GM23338 (cell line): Measurements from ENCODE around the gene SDC1. TPM values are rescaled to one million over a fixed set of nuclear protein-coding genes. Genes with fewer than 3 reads are reported as not detected.

Experiments
- ATAC-seq: fragments of 200-7000 bp; cut with Tn5 transposase; 3 replicates; pipeline ENCODE4 v1.9.1; 2020
- DNase-seq: peaks from one replicate; pipeline ENCODE4 v3.0.0-alpha.2; 2015; ENCODE audit warnings: low spot score
- H2AFZ ChIP-seq: fragments of 200-600 bp; sonication (generic); 2 replicates; pipeline ENCODE4 v1.8.0; 2016; ENCODE audit warnings: antibody characterized with exemption, mild to moderate bottlenecking, moderate library complexity
- H3F3A ChIP-seq: fragments of 200-600 bp; sonication (generic); replicated peaks from 2 replicates; pipeline ENCODE4 v1.8.0; 2017; ENCODE audit warnings: antibody characterized with exemption, mixed run types, low read depth
- H3K27ac ChIP-seq: fragments of 200-600 bp; sonication (generic); 2 replicates; pipeline ENCODE4 v1.6.1; 2016; ENCODE audit warnings: low read depth
- H3K27me3 ChIP-seq: fragments of 200-600 bp; sonication (generic); 2 replicates; pipeline ENCODE4 v1.8.0; 2016; ENCODE audit warnings: mild to moderate bottlenecking, mixed run types, moderate library complexity; ENCODE audit not compliant: insufficient read depth
- H3K36me3 ChIP-seq: fragments of 200-600 bp; sonication (generic); 2 replicates; pipeline ENCODE4 v1.8.0; 2016; ENCODE audit warnings: mild to moderate bottlenecking; ENCODE audit not compliant: insufficient read depth
- H3K4me1 ChIP-seq: fragments of 200-600 bp; sonication (generic); 2 replicates; pipeline ENCODE4 v1.8.0; 2016; ENCODE audit warnings: mild to moderate bottlenecking, moderate library complexity; ENCODE audit not compliant: insufficient read depth
- H3K4me2 ChIP-seq: fragments of 200-600 bp; sonication (generic); 2 replicates; pipeline ENCODE4 v1.7.1; 2017; ENCODE audit warnings: mixed run types
- H3K4me3 ChIP-seq: fragments of 200-600 bp; sonication (generic); 2 replicates; pipeline ENCODE4 v1.6.1; 2016; ENCODE audit warnings: mixed run types
- H3K79me2 ChIP-seq: fragments of 200-600 bp; sonication (generic); replicated peaks from 2 replicates; pipeline ENCODE4 v1.8.0; 2017; ENCODE audit warnings: mild to moderate bottlenecking; ENCODE audit not compliant: insufficient read depth
- H3K9me2 ChIP-seq: fragments of 200-600 bp; sonication (generic); 2 replicates; pipeline ENCODE4 v1.8.0; 2017; ENCODE audit not compliant: insufficient read depth
- H4K20me1 ChIP-seq: fragments of 200-600 bp; sonication (generic); replicated peaks from 2 replicates; pipeline ENCODE4 v1.8.0; 2017; ENCODE audit warnings: mild to moderate bottlenecking; ENCODE audit not compliant: insufficient read depth
- H3K27ac Mint-ChIP-seq: 2 replicates; pipeline ENCODE4 v1.8.0; 2020; ENCODE audit warnings: inconsistent platforms, mild to moderate bottlenecking, moderate library complexity, mixed read lengths
- H3K27me3 Mint-ChIP-seq: 3 replicates; pipeline ENCODE4 v1.8.0; 2022; ENCODE audit warnings: low read depth, mild to moderate bottlenecking, moderate library complexity, mixed read lengths, inconsistent platforms; ENCODE audit not compliant: insufficient read depth, poor library complexity
- H3K36me3 Mint-ChIP-seq: 3 replicates; pipeline ENCODE4 v1.8.0; 2021; ENCODE audit warnings: low read depth, mild to moderate bottlenecking, inconsistent platforms, moderate library complexity, mixed read lengths
- H3K4me1 Mint-ChIP-seq: 3 replicates; pipeline ENCODE4 v1.8.0; 2020; ENCODE audit warnings: mild to moderate bottlenecking, inconsistent platforms, mixed read lengths
- H3K4me3 Mint-ChIP-seq: 3 replicates; pipeline ENCODE4 v1.8.0; 2021; ENCODE audit warnings: moderate library complexity, mild to moderate bottlenecking, inconsistent platforms, mixed read lengths
- H3K9me3 Mint-ChIP-seq: 3 replicates; pipeline ENCODE4 v1.8.0; 2020; ENCODE audit warnings: moderate library complexity, mild to moderate bottlenecking, inconsistent platforms, mixed read lengths
- CREB1 ChIP-seq: fragments of 250-450 bp; sonication (Bioruptor Pico); IDR thresholded peaks from 2 replicates; pipeline ENCODE4 v1.5.0; 2020; ENCODE audit warnings: low read depth, mild to moderate bottlenecking, moderate library complexity
- EZH2 ChIP-seq: fragments of 200-600 bp; sonication (generic); IDR thresholded peaks from one replicate; pipeline ENCODE4 v1.8.0; 2017; ENCODE audit warnings: antibody characterized with exemption, mild to moderate bottlenecking, low read depth; ENCODE audit not compliant: unreplicated experiment
- JUNB ChIP-seq: IDR thresholded peaks from one replicate; pipeline ENCODE4 v1.6.1; 2016; ENCODE audit warnings: antibody characterized with exemption; ENCODE audit not compliant: unreplicated experiment
- NANOG ChIP-seq: IDR thresholded peaks from 2 replicates; pipeline ENCODE4 v1.6.1; 2016; ENCODE audit warnings: antibody characterized with exemption, borderline replicate concordance
- POLR2AphosphoS5 ChIP-seq: IDR thresholded peaks from 2 replicates; pipeline ENCODE4 v1.6.1; 2016; ENCODE audit warnings: antibody characterized with exemption, low read depth
- STAT1 ChIP-seq: IDR thresholded peaks from one replicate; pipeline ENCODE4 v1.6.1; 2016; ENCODE audit warnings: antibody characterized with exemption; ENCODE audit not compliant: unreplicated experiment
- ZNF114 ChIP-seq: fragments of 250-450 bp; sonication (Bioruptor Pico); IDR thresholded peaks from 2 replicates; pipeline ENCODE4 v1.5.0; 2020; ENCODE audit warnings: mild to moderate bottlenecking, moderate library complexity
- polyA plus RNA-seq: library from polyadenylated mRNA; unstranded; fragments of >200 nt; fragmentation: Nextera tagmentation; extraction: Ambion mirVana; gene quantifications from 2 replicates; pipeline ENCODE4 v1.2.1, GENCODE V29; 2016
- total RNA-seq: library from RNA; depleted of rRNA; stranded (reverse); fragments of >200 nt; shearing (Covaris generic); gene quantifications from 2 replicates; pipeline ENCODE4 v1.2.3, GENCODE V29; 2014
- TF ChIP-seq, protein P1 (sequence below), 2 experiments: fragments of 200-600 bp in 1 of 2; sonication (generic) in 1 of 2; conservative IDR thresholded peaks; 2 replicates each; pipeline versions ENCODE4 v1.5.1 to v1.6.1; 2016 to 2017; ENCODE audit warnings: antibody characterized with exemption in 2 of 2, low read depth in 2 of 2, mild to moderate bottlenecking in 2 of 2, moderate library complexity in 1 of 2
- TF ChIP-seq, protein P2 (sequence below): fragments of 250-450 bp; sonication (Bioruptor Pico); IDR thresholded peaks from 2 replicates; pipeline ENCODE4 v1.5.0; 2020; ENCODE audit warnings: mild to moderate bottlenecking, moderate library complexity

SDC1 gene
- total and polyA plus RNA-seq, 2 experiments from 2014 or later, result 16.6 to 43.0 TPM

DNA sequence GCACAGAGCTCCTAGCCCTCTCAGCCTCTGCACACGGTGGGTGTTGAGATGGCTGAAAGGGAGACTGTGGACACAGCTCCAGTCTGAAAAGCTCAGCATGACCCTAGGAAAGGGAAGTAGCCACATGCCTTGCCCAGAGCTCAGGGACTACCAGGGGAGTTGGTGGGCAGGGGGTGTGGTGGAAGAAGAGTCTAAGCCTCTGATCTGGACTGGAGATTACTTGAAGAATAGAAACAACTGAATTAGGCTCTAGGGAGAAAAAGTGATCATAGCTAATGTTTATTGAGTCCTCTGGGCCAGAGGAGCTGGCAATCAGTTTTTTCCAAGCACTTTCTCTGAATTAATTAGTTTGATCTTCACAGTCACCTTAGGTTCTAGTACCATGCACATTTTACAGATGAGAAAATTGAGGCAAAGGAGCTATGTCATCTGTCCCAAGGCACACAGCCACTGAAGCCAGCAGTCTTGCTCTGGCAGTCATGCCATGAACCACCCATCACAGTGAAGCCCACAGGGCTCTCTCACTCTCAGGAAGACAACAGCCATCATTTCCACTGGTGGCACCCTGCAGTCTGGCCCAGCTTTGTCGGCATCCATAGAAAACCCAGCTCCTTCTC lies 10.3 kb downstream of the SDC1 start:
- no peak for DNase-seq
- peak overlapping the region; percentile 40; the same call in 1 of the 2 replicates for H3K27ac Mint-ChIP-seq

More for the DNA sequence above, 10.3 kb downstream of the SDC1 start:
- peaks cover 11% of the 10 kb centered on the region for H3K36me3 Mint-ChIP-seq
- H4K20me1 ChIP-seq, result peaks cover 3% of the 10 kb centered on the region; the same call in 1 of the 2 replicates
- ATAC-seq, result peak; percentile 10; the same call in 1 of the 3 replicates
- H2AFZ ChIP-seq, result no peak overlapping the region
- H3K27me3 ChIP-seq, result no peaks in the 10 kb centered on the region
- no peaks in the 10 kb centered on the region for H3K9me3 Mint-ChIP-seq
- no peak overlapping the region; the same call in 2 of the 3 replicates for H3K4me3 Mint-ChIP-seq
- H3F3A ChIP-seq, result no peaks in the 10 kb centered on the region
- H3K79me2 ChIP-seq, result peaks cover 77% of the 10 kb centered on the region
- 0 out of 2 replicates have a peak overlapping the region, but pooled peaks have one; percentile 9 for H3K27ac ChIP-seq
- H3K36me3 ChIP-seq, result no peaks in the 10 kb centered on the region
- no peak overlapping the region for H3K4me2 ChIP-seq
- no peak for TF ChIP-seq EZH2
- TF ChIP-seq CREB1 (CRISPR knock-in tag), result no peak
- no peak for TF ChIP-seq NANOG
- TF ChIP-seq JUNB, result no peak
- TF ChIP-seq POLR2AphosphoS5, result no peak
- no peak for TF ChIP-seq STAT1
- no peak for TF ChIP-seq ZNF114 (CRISPR knock-in tag)
- TF ChIP-seq, protein P1, sequence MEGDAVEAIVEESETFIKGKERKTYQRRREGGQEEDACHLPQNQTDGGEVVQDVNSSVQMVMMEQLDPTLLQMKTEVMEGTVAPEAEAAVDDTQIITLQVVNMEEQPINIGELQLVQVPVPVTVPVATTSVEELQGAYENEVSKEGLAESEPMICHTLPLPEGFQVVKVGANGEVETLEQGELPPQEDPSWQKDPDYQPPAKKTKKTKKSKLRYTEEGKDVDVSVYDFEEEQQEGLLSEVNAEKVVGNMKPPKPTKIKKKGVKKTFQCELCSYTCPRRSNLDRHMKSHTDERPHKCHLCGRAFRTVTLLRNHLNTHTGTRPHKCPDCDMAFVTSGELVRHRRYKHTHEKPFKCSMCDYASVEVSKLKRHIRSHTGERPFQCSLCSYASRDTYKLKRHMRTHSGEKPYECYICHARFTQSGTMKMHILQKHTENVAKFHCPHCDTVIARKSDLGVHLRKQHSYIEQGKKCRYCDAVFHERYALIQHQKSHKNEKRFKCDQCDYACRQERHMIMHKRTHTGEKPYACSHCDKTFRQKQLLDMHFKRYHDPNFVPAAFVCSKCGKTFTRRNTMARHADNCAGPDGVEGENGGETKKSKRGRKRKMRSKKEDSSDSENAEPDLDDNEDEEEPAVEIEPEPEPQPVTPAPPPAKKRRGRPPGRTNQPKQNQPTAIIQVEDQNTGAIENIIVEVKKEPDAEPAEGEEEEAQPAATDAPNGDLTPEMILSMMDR (conservative IDR thresholded peaks at IDR 0.05; ENCODE audit: low read depth in 2 of 2), result no peak
- TF ChIP-seq, protein P2, sequence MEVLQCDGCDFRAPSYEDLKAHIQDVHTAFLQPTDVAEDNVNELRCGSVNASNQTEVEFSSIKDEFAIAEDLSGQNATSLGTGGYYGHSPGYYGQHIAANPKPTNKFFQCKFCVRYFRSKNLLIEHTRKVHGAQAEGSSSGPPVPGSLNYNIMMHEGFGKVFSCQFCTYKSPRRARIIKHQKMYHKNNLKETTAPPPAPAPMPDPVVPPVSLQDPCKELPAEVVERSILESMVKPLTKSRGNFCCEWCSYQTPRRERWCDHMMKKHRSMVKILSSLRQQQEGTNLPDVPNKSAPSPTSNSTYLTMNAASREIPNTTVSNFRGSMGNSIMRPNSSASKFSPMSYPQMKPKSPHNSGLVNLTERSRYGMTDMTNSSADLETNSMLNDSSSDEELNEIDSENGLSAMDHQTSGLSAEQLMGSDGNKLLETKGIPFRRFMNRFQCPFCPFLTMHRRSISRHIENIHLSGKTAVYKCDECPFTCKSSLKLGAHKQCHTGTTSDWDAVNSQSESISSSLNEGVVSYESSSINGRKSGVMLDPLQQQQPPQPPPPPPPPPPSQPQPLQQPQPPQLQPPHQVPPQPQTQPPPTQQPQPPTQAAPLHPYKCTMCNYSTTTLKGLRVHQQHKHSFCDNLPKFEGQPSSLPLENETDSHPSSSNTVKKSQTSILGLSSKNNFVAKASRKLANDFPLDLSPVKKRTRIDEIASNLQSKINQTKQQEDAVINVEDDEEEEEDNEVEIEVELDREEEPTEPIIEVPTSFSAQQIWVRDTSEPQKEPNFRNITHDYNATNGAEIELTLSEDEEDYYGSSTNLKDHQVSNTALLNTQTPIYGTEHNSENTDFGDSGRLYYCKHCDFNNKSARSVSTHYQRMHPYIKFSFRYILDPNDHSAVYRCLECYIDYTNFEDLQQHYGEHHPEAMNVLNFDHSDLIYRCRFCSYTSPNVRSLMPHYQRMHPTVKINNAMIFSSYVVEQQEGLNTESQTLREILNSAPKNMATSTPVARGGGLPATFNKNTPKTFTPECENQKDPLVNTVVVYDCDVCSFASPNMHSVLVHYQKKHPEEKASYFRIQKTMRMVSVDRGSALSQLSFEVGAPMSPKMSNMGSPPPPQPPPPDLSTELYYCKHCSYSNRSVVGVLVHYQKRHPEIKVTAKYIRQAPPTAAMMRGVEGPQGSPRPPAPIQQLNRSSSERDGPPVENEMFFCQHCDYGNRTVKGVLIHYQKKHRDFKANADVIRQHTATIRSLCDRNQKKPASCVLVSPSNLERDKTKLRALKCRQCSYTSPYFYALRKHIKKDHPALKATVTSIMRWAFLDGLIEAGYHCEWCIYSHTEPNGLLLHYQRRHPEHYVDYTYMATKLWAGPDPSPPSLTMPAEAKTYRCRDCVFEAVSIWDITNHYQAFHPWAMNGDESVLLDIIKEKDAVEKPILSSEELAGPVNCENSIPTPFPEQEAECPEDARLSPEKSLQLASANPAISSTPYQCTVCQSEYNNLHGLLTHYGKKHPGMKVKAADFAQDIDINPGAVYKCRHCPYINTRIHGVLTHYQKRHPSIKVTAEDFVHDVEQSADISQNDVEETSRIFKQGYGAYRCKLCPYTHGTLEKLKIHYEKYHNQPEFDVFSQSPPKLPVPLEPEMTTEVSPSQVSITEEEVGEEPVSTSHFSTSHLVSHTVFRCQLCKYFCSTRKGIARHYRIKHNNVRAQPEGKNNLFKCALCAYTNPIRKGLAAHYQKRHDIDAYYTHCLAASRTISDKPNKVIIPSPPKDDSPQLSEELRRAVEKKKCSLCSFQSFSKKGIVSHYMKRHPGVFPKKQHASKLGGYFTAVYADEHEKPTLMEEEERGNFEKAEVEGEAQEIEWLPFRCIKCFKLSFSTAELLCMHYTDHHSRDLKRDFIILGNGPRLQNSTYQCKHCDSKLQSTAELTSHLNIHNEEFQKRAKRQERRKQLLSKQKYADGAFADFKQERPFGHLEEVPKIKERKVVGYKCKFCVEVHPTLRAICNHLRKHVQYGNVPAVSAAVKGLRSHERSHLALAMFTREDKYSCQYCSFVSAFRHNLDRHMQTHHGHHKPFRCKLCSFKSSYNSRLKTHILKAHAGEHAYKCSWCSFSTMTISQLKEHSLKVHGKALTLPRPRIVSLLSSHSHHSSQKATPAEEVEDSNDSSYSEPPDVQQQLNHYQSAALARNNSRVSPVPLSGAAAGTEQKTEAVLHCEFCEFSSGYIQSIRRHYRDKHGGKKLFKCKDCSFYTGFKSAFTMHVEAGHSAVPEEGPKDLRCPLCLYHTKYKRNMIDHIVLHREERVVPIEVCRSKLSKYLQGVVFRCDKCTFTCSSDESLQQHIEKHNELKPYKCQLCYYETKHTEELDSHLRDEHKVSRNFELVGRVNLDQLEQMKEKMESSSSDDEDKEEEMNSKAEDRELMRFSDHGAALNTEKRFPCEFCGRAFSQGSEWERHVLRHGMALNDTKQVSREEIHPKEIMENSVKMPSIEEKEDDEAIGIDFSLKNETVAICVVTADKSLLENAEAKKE, result no peak
- H3K9me2 ChIP-seq, result no peaks in the 10 kb centered on the region
- peaks cover 5% of the 10 kb centered on the region for H3K27me3 Mint-ChIP-seq
- no peak overlapping the region for H3K4me3 ChIP-seq
- peaks cover 44% of the 10 kb centered on the region for H3K4me1 Mint-ChIP-seq
- H3K4me1 ChIP-seq, result 0 out of 2 replicates have a peak, but pooled peaks cover 10% of the 10 kb centered on the region
